Fibroblast of mammary gland (primary cell): Measurements from ENCODE around the gene VPS37C.

Experiments used
- DNase-seq: peaks from one replicate; pipeline ENCODE4 v3.0.0-alpha.2; 2010; ENCODE audit warnings: low read depth
- H3K4me3 ChIP-seq: 2 replicates; pipeline ENCODE4 v1.5.1; 2011; ENCODE audit warnings: low read depth, mild to moderate bottlenecking, low read length, moderate library complexity; ENCODE audit not compliant: control insufficient read depth
- TF ChIP-seq, protein P1 (sequence below): conservative IDR thresholded peaks from 2 replicates; pipeline ENCODE4 v1.5.1; 2011; ENCODE audit warnings: low read depth, low read length, inconsistent platforms; ENCODE audit not compliant: control insufficient read depth, insufficient read depth

Gene VPS37C

DNA sequence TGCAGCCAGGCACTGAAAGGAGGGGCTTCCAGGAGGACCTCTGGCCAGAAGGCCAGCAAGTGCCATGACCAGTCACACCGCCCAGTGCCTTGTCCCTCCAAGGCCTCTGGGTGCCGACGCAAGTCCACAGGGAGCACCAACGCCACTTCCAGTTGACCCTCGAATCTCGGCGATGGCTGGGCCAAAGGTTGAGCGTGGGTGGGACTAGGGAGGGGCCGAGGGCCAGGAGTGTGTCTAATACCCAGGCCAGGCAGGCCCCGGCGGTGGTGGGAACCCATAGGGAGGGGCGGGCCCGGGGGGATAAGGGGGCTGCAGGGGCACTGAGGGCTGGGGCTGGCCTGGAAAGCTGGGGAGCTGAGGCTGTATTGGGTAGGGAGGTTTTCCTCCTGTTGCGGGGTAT, 29.6 kb downstream of the VPS37C start:
- TF ChIP-seq, protein P1, sequence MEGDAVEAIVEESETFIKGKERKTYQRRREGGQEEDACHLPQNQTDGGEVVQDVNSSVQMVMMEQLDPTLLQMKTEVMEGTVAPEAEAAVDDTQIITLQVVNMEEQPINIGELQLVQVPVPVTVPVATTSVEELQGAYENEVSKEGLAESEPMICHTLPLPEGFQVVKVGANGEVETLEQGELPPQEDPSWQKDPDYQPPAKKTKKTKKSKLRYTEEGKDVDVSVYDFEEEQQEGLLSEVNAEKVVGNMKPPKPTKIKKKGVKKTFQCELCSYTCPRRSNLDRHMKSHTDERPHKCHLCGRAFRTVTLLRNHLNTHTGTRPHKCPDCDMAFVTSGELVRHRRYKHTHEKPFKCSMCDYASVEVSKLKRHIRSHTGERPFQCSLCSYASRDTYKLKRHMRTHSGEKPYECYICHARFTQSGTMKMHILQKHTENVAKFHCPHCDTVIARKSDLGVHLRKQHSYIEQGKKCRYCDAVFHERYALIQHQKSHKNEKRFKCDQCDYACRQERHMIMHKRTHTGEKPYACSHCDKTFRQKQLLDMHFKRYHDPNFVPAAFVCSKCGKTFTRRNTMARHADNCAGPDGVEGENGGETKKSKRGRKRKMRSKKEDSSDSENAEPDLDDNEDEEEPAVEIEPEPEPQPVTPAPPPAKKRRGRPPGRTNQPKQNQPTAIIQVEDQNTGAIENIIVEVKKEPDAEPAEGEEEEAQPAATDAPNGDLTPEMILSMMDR, result no peak
- no peak for DNase-seq
- no peak overlapping the region for H3K4me3 ChIP-seq

DNA sequence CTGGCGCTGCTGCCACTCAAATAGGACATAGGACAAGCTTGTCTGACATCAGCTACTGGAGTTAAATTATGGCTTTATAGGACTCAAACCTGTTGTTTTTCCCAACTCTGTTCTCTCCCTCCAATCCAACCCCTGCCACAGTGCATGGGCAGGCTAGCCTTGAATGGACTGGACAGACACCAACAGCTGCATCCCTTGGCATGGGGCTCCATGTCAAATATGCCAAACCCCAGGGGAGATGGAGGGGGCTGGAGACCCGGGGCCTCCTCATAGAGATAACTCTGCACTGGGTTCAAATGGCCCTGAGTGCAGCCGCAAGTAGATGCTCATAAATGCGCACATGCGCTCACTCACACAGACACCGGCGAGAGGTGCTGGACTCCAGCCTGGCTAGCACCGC, 30.0 kb downstream of the VPS37C start:
- no peak for DNase-seq
- no peak overlapping the region for H3K4me3 ChIP-seq
- TF ChIP-seq, protein P1, result no peak

DNA sequence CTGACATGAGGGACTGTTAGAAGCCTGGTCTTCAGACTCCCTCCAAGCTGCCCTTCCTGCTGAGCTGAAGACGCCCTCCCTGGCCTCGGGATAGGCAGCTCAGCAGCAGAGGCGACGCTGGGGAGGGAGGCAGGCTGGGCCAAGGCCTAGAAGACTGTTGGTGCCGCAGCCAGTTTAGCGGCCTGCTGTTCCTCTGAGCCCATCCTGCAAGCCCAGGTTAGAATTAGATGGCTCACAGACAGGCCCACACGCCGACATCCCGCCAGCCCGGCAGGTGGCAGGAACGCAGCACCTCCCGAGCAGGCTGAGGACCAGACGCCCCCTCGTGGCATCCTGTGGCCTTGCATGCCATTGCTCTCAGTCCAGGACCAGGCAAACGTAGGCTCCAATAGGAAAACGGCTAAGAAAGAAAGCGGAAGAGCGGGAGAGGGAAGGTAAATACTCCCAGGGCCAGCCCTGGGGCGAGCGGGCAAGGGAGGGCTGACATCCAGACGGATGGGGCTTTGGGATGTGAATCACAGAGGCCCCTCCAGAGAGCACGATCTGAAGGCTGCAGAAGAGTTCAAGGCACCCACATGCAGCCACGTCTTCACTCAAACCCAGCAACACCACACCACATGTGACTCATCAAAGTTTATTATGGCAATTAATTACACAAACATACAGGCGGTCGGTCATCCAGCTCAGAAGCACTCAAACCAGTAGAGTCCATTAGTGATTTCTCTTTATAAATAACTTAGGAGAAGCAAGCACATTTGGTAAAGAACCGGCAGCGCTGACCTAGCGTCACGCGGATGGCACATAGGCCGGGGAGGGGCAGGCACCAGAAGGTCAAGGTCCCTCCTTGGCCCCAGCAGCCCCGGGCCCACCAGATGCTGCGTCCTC, 31.3 kb downstream of the VPS37C start:
- H3K4me3 ChIP-seq, result peak overlapping the region; percentile 6
- DNase-seq, result peak; percentile 87
- TF ChIP-seq, protein P1, result peak; percentile 99

DNA sequence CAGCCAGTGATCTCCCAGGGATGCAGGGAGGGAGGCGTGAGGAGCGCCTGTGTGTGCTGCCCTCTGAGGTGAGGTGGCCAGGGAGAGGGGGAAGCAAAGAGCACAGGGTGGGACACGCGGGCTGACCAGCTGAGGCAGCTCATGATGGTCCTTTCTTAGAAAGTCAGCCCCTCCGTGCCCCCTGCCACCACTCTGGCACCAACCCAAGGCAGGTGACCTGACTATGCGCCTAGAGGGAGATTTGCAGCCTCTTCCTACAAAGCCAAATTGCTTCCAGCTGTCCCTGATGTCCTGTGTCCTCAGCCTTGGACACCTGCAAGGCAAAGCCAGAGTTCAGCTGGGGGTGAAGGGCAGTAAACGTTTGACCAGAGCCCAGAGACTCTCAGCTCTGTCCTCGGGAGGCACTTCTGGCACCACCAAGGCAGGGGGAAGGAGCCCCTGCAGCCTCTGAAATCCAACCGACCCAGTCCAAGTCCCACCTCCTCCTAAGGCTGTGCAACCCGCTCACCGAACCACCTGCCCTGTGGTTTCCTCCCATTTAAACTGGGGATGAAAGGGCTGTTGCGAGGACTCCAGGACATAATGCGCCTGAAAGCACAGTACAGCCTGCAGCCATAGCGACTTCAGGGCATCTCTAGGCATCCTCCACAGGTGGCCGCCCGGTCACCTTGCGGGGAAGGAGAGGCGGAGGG, 32.1 kb downstream of the VPS37C start:
- TF ChIP-seq, protein P1, result no peak
- DNase-seq, result no peak
- H3K4me3 ChIP-seq, result no peak overlapping the region

GRCh38 chr11:61127991-61128390, 33.2 kb downstream of the VPS37C start:
- TF ChIP-seq, protein P1, result no peak
- H3K4me3 ChIP-seq, result no peak overlapping the region
- no peak for DNase-seq

- DNase-seq, result no peak
- TF ChIP-seq, protein P1, result no peak
- no peak overlapping the region for H3K4me3 ChIP-seq
Measured at GRCh38 chr11:61126256-61126655, 35.0 kb downstream of the VPS37C start.
